Measurements from ENCODE around the gene DYNC1LI2.

DNA sequence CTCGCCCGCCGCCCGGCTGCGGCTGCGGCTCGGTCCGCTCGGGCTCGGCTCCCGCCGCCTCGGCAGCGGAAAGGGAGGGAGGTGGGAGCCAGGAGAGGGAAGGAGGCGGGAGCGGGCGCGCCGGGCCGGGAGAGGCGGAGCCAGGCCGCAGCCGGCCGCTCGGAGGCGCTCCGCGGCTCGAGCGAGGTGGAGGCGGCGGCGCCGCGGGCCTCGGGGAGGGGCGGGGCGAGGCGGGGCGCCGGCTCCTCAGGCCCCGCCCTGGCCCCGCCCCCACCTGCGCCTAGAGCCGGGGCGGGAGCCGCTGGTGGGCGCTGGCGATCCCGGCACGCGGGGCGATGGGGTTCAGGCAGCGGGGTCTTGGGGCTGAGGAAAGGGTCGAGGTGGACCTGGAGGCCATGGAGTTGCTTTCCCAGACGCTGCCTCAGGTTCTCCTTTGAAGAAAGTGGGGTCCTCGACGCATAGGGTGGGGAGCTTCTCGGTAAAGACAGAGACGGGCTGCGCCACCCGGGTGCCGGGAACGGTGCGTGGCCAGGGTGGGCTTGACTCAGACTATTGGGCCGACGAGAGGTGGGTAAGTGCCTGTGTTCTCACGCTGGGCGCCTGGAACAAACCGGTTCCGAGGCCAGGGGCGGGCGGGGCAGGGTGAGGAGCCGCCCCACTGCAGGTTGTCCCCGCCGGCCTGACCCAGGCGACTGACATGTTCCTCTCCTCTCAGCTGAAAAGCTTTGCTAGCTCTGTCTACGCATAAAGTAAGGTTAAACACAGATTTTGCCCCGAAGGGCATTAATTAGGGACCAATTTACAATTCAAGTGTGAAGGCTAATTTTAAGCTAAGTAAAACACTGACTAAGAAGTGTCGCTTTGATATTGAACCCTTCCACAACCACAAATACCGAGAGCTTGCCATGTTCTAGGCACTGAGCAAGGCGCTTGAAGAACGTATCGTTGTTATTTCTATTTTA is 54.5 kb downstream of the DYNC1LI2 start, which contains the start of gene CMTM4:
- TF ChIP-seq GABPB1 (CRISPR knock-in tag; IDR thresholded peaks at IDR 0.05) (peak; percentile 49), GATAD2B (IDR thresholded peaks at IDR 0.05; ENCODE audit: borderline replicate concordance) (peak; percentile 52), ESRRA (IDR thresholded peaks at IDR 0.05; ENCODE audit: borderline replicate concordance, low read depth) (no peak), MXI1 (IDR thresholded peaks at IDR 0.05; ENCODE audit: low read depth, low read length) (no peak)

Measured in K562 (cell line).